Measurements from ENCODE around the gene SYNE2.
"Not testable (repeated sequence)": the region's sequence is repeated elsewhere in the genome, so short reads cannot be mapped to it uniquely, and the experiment has no call there.

SYNE2 gene

DNA sequence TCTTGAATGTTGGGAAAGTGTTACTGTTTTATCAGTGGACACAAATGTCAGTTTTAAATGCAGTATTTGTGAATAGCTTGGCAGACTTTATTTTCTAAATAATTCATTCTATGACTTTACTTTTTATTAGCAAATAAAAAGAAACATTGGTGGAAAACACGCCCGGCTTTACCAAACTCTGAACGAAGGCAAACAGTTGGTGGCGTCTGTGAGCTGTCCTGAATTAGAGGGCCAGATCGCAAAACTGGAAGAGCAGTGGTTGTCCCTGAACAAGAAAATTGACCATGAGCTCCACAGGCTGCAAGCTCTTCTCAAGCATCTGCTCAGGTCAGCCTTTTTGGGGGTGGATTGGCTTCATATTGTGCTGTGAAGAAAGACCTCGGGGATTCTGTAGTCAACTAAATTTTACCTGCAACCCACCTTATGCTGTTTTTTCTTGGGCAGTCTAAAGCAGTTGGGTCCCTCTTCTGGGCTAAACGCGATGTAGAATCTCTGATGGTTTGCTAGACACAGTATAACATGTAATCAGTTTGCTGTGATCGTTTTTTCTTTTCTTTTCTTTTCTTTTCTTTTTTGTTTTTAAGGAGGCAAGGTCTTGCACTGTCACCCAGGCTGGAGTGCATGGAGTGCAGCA is 285.0 kb downstream of the SYNE2 start:
- DNase-seq: no peak

GRCh38 chr14:64147126-64147790 is 294.5 kb downstream of the SYNE2 start:
- no peak for DNase-seq

GRCh38 chr14:64149921-64150320 is 297.1 kb downstream of the SYNE2 start:
- no peak for DNase-seq

DNA sequence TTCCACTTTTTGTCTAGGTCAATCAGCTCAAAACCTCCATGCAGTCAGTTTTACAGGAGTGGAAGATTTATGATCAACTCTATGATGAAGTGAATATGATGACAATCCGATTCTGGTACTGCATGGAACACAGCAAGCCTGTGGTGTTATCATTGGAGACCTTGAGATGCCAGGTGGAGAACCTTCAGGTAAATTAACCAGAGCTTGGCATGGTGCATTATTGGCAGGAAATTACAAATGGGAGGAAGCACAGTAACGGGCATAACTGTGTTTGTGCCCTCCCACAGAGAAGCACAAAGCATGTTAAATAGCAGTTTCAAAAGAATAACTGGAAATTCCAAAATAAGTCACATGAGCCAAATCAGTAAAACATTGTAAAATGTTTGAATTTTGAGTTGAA is 305.8 kb downstream of the SYNE2 start:
- no peak for DNase-seq

DNA sequence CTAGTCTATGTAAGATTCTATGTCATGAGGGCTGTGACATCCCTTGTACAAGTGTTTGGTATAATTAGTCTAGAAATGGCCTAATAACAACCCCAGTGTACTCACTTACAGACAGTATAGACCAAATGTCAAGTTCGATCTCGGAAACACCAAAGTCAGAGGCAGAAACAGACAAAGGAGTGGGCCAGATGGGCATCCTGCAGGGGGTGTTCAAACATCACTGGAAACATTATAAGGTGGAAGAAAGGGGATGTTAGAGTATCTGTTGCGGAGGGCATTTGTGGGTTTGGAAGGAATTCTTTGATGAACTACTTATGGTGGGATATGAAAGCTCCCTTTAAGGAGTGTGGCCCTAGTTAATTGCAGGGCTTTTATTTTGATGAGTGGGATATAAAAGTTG is 306.8 kb downstream of the SYNE2 start:
- no peak for DNase-seq

- no peak for DNase-seq
Measured at GRCh38 chr14:64170181-64170580, 317.4 kb downstream of the SYNE2 start.

GRCh38 chr14:64174922-64175782 is 322.3 kb downstream of the SYNE2 start:
- no peak for DNase-seq

GRCh38 chr14:64176330-64176729 is 323.5 kb downstream of the SYNE2 start:
- no peak for DNase-seq

- DNase-seq: no peak
Measured at GRCh38 chr14:64178814-64179213, 326.0 kb downstream of the SYNE2 start.

DNA sequence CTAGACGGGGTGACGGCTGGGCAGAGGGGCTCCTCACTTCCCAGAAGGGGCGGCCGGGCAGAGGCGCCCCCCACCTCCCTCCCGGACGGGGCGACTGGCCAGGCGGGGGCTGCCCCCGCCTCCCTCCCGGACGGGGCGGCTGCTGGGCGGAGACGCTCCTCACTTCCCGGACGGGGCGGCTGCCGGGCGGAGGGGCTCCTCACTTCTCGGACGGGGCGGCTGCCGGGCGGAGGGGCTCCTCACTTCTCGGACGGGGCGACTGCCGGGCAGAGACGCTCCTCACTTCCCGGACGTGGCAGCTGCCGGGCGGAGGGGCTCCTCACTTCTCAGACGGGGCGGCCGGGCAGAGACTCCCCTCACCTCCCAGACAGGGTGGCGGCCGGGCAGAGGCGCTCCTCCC is 330.1 kb downstream of the SYNE2 start:
- not testable (repeated sequence) for DNase-seq

- DNase-seq: no peak
Measured at GRCh38 chr14:64184103-64184729, 331.4 kb downstream of the SYNE2 start.

- no peak for DNase-seq
Measured at GRCh38 chr14:64185184-64185583, 332.4 kb downstream of the SYNE2 start.

DNA sequence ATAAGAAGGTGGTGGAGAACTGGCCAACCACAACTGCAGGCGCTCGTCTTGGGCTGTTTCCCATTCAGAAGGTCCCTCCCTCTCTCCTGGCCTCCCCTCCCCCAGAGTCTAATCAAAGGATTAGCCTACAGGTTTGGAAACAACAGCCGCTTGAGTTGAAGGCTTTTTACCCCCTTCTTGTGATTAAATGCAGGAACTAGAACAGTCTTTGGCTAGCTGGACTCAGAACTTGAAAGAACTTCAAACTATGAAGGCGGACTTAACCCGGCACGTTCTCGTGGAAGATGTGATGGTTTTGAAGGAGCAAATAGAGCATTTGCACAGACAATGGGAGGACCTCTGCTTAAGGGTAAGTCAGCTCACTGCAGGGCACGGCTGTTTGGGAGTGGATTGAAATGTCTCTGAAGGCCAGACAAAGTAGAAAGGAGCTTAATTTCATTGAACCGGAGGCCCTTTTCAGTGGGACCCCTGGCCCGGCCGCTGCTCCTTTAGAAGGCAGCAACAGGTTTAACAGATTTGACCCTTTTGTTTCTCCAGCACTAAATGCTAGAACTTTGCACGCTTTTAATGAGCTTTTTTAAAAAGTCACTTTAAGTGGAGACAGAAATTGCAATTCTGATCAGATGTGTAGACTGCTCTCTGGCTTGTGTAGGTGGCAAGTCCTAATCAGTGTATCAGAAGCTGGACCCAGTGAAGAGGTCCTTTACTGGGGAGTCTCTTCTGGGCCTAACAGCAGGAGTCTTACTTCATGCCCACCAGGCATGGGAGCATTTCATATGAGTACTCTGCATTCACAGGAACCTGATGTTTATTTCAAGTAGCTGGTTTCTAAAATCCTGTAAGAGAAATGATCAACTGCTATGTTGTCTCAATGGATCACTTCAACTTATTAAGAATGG is 333.7 kb downstream of the SYNE2 start:
- no peak for DNase-seq

DNA sequence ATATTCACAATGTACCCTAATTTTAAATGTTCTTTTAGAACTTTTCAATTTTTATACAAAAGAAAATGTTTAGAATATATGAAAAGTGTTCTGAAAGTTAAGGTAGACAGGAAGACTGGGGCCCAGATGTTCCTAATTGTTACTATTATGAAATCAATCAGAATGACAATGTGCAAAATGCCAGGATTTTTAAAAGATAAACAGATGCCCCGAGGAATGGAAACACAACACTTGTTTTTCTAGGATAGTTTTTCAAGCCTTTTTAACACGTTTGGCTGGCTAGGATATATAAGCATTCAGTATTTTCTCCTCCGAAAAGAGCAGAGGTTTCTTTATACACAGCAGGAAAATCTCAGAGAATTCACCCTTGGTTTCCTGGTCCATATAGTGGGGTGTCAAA is 334.5 kb downstream of the SYNE2 start:
- no peak for DNase-seq

DNA sequence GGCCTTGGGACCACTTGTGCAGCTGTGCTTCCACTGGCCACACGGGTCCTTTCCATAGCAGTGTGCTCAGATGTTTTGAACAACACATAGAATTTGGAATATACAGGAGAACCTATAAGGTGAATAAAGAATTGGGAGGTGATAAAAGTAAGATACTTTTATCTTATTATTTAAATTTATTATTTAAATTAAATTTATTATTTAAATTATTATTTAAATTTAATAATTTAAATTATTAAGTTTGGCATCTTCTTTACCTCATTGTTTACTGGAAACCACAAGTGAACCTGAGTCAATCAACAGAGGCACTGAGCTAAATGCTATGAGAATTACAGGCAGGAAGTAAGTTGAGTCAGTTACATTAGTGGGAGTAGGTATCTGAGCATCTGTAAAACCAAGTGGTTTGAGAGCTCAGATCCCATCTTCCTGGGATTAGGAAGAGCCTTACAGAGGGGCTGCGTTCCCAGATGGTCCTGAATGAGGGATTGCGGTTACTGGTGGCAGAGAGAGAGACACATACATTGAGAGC is 338.2 kb downstream of the SYNE2 start:
- DNase-seq: no peak

- DNase-seq: no peak
Measured at GRCh38 chr14:64191756-64192155, 339.0 kb downstream of the SYNE2 start.

DNA sequence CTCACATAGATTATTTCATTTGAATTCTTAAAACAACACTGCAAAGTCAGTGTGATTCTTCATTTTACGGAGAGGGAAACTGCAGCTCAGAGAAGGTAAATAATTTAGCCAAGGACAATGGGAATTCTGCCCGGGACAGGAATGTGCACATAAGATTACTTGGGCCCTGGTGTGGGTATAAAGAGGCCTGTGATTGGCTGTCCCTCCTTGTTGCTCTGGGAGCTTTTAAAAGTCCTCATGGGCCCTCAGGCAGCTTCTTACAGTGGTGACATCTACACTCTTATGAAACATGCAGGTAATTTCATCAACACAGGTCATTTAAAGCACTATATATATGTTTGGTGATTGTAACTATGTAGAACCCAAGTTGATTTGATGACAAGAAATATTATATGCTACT is 341.0 kb downstream of the SYNE2 start:
- DNase-seq: no peak

DNA sequence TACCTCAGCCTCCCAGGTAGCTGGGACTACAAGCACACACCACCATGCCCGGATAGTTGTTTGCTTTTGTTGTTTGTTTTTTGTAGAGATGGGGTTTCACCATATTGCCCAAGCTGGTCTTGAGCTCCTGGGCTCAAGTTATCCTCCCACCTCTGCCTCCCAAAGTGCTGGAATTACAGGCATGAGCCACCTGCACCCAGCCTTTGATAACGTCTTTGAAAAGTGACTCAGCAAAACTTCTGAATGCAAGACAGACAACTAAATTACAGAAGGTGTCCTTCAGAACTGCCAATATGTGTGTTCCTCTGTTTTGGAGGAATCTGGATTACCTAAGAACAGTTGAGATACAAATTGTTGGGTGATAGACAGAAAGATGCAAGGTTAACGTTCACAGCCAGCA is 341.6 kb downstream of the SYNE2 start:
- DNase-seq: no peak

DNA sequence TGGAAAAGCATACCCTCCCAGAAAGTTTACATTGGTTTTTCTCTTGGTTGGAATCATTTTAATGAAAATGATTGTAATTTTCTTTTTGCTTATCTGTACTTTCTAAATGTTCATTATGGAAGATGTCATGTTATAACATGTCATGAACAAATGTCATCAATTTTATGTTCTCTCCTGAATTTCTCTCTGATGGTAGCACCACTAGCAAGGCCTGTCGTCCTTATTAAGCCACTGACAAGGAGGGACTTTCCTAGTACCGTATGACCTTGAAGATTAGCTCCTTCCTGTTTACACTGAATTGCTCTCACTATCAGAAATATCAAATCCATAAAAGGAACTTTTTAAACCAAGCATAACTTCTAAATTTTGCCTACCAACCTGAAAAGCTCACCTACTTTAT is 342.4 kb downstream of the SYNE2 start:
- DNase-seq: no peak

DNA sequence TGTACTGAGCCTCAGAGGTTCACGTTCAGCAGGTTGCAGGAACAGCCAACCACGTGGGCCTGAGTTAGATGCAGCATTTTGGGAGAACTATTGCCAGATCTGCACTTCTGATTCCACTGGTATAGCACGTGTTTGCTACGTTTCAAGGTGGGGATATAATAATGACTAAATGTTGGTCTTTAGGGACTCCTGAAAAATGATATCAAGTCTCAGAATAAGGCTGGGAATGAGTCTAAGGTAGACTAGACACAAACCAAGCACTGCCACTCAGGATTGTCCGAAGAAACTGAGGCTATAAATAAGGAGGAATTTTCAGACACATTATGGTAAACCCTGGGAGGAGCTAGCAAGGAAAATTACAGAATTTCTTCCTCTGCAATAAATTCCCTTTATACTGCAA is 343.3 kb downstream of the SYNE2 start:
- no peak for DNase-seq

DNA sequence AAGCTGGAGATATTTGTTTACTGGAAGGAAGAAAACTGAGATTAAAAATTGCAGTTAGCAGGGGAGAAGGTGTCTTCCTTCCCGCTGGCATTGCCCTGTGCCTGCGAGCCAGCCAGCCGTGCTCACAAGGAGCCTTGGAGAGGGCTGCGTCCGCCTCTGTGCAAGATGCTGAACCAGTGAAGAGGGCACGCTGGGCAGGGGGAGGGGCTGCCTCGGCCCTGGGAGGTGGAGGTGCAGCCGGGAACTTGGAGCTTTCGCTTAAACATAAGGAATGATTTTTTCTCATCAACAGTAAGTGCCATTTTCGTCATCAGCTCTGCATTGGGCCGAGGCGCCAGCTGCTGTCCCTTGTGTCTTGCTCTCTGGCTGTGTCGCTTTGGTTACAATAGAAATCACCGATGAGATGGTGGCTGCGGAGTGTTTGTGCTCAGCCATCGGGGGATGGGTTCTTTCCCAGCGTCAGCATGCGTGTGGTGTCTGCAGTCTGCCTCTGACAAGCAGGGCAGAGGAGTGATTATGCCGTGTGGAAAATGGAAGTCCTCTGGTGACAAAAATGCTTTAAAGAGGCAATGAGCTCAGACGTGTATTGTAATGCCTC is 344.1 kb downstream of the SYNE2 start:
- no peak for DNase-seq

DNA sequence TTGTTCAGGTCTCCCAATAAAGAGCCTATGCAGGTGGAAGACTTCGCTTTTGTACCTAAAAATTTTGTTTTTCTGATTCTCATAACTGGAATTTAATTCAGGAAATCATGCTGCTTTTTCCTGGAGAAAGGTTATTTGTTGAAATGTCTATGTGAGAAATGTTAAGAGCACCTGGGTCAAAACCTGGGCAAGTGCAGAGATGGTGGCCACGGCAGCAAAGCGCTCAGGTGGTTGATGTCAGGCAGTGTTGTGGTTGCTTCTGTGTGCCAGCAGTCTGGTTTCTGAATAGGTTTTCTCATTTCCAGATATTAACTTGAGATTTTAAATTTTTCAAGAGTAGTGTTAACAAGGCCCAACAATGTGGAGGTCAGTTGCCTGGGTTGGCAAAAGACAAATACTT is 345.2 kb downstream of the SYNE2 start:
- no peak for DNase-seq
